Ecto neural progenitor cell (in vitro differentiated cells): ENCODE data around the gene CDH23.

Experiments
- DNase-seq: peaks from one replicate; pipeline ENCODE4 v3.0.0-alpha.2; 2018; ENCODE audit warnings: low spot score

CDH23 gene

DNA sequence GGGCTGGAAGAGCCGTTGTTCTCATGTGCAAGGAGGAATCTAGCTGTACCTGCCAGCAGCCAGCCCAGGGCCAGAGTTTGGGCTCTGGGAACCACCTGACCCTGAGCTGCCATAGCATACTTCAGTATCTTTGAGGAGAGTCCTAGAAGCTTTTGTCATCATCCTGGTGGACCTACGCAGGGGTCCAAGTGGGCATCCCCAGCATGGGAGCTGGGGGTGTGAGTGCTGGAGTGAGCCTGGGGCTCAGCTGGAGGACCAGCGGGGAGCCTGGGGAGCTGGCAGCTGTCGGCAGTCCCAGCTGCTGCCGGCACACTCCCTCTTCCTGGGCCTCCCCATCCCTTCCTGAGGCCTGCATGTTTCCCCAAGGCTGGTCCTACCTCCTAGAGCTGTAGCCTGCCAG lies 290.4 kb downstream of the CDH23 start:
- no peak for DNase-seq

DNA sequence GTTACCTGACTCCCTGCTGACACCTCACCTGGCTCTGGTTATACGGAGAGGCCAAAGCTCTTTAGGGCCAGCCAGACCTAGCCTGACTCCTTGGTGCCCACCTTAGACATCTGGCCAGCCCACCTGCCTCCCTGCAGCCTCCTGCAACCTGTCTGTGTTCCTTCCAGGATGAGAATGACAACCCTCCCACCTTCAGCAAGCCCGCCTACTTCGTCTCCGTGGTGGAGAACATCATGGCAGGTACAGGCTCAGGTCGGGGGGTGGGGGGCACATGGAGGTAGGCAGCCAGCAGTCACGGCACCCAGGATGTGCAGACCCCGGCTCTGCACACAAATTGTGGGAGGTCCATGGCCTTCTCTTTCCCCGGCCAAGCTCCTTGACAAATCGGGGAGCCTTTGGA lies 290.8 kb downstream of the CDH23 start:
- no peak for DNase-seq

DNA sequence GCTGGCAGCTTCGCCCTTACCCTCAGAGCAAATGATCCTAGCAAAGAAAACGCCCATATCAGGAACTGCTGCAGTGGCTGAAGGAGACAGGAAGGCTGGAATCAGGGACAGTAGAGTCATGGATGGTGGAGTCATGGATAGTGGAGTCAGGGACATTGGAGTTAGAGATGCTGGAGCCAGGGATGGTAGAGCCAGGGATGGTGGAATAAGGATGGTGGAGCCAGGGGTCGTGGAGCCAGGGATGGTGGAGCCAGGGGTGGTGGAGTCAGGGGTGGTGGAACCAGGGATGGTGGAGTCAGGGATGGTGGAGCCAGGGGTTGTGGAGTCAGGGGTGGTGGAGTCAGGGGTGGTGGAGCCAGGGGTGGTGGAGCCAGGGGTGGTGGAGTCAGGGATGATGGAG lies 291.5 kb downstream of the CDH23 start:
- DNase-seq: no peak

DNA sequence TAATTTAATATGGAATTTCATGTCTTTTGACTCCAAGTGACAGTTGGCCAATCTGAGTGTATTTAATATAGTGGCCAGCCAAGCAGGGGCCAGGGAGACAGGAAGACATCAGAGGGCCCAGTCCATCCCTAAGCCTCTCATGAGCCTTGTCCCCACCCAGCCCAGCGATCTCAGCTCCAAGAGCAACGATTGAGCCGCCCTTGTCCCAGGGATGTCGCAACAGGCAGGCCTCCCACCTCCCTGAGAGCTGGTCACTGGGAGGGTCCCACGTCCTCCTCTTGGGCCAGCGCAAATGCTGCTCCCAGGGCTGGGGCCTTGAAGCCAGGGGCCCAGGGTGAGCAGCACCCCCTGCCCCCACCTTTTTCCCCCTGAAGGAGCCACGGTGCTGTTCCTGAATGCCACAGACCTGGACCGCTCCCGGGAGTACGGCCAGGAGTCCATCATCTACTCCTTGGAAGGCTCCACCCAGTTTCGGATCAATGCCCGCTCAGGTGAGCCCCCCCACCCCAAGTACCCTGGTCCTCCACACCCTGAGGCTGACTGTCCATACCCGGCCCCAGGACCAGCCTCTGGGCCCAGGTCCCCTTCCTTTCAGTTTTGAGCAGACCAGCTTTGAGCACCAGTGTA lies 293.5 kb downstream of the CDH23 start:
- DNase-seq: no peak

DNA sequence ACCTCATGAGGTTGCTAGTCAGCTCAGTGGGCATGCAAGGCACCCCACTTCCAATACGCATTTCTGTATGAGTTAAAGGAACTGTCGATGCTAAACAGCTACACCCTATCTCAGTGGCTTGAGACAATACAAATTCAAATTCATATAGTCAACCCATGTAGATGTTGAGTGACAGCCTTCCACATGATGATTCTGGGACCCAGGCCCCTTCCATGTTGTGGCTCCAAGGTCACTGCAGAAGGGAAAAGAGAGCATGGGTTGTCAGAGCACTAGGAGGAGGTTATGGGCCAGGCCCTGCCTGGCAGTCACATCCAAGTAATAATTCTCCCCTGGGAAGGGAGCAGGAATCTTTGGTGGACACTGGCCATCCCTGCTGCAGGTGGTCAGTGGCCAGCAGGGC lies 294.7 kb downstream of the CDH23 start:
- DNase-seq: no peak

DNA sequence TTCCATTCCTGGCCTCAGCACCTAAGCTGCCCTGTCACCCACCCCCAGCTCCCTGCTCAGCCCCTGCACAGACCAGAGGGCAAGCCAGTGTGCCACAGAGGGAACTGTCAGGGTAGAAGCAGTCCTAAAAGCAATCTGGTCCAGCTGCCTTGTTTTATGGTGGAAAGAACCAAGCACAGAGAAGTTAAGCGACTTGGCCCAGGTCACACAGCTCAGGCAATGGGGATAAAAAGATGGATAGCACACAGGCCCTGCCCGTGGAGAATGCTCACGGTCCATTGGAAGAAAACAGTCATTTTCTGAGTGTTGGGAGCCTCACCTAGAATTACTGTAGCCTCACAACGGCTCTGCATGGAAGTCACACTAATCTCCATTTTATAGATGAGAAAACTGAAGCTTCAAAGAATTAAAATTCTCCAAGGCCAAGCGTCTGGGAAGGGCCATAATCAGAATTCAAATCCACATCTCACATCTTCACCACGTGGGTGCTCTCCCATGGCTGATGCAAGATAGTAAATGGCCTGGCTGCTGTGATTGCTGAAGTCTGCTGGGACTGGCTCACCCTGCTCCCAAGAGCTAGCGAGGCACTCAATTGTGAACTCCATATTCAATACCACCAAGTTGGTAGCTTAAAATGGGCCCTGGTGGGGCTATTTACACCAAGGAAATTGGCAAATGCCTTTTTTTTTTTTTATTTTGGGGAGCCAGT lies 296.0 kb downstream of the CDH23 start:
- no peak for DNase-seq

DNA sequence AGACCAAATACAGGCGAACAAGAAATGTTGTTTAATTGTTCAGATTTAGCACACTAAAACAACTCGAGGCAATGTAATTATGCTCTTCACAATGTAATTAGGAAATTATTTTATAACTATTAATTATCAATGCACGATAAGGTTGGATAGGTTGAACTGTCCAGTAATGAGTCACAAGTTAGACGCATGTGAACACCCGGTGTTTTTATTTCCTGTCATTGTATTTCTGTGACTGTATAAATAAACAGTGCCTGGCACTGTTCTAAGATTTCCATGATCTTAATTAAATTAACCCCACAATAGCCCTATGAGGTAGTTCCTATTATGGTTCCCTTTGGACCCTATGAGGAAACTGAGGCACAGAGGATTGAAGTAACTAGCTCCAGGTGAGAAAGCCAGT lies 296.7 kb downstream of the CDH23 start:
- DNase-seq: no peak

DNA sequence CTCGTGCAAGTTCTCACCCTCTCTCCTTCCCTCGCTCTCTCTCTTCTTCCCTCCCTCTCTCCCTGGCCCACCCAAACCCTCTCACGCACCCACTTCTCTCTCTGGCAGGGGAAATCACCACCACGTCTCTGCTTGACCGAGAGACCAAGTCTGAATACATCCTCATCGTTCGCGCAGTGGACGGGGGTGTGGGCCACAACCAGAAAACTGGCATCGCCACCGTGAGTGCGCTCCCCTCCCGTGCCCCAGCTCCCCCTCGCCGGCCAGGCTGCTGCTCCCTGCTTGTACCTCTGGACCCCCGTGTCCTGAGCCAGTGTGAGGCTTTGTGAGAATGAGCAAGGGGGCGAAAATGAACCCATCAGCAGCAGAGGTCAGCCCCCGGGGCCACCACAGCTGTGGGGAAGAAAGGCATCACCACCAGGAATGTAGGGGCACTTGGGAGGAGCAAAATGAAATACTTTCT lies 297.4 kb downstream of the CDH23 start:
- no peak for DNase-seq

DNA sequence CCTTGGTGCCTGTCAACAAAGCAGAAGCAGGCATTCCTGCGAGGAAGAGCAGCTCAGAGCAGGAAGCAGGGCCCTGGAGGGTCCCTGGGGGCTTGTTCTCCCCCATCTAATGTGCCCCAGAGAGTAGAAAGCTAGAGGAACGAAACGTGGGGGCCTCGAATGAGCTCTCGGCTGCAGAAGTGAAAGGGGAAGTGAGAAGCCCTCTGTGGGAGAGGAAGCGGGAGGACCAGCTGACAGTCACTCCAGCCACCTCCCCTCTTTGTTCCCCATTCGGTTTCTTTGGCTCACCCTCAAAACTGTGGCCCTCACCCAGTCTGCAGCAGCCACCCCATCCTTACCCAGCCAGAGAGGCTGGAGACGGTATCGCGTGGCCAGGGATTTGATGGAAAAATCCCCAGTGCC lies 297.8 kb downstream of the CDH23 start:
- DNase-seq: no peak

DNA sequence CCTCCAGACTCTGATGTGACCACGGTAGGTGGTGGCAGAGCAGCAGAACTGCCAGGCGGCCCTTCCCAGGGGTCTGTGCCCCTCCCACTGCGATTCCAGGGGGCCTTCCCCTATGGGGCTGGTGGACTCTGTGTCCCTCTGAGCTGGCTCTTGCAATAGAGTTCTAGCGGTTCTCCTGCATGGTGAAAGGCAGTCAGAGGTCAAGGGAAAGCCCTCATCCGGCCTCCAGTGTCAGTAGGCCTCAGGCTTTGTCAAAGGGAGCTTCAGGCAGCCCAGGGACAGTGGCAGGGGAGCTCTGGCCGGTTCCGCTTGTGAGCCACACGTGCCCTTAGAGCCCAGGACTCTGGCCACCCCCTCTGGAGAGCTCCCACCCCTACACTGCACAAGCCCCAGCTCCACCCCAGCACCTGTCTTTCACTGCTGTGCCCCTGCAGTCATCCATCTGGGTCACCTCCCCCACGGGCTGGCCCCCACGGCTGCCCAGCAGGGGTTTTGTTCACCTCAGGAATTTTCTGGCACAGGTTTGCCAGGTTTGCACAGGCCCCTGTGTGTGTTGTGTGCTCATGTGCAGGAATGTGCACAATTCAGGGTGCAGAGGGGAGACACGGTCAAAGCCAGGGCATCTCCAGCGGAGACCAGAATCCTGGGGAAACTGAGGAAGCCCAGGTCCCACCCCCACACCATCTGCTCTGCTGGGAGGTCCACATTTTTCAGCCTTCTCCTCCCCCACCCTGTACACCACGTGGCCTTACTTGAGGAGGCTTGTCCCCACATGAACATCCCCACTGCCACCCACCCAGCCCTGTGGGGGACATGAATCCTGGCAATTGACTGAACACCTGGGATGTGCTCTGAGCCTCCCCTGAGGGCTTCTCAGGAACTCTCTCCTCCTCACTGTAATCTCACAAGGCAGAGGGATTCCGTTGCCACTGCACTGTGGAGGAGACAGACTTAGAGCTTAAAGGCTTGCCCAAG lies 299.1 kb downstream of the CDH23 start:
- DNase-seq: no peak

DNA sequence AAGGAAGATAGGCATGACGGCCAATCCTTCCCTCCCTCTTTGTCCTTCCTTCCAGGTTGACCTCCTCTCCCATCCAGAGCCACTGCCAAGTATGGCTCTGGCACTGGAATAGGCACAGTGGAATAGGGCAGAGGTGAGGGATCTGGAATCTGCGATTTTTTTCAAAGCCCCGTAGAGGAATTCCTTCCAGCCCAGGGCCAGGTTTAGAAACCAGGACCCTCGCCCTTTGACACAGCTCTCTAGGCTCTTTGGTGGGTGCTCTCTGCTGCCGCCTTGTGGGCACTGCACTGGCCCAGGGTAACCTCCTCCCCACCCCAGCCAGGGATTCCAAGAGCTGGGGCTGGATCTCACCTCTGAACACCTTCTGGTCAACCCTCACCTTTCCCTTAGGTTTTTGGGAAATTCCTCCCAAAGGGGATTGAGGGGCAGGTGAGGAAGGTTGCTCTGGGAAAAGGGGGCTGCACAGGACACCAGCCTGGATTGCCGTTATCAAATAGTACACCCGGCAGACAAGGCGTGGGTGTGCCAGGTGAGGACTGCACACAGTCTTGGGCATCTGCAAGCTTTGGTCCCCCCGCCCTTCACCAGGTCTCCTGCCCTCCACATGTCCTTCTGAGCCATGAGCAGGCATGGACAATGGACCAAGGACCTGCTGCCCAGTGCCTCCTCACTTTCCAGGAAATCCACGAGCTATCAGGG lies 300.1 kb downstream of the CDH23 start:
- peak; percentile 87 for DNase-seq

DNA sequence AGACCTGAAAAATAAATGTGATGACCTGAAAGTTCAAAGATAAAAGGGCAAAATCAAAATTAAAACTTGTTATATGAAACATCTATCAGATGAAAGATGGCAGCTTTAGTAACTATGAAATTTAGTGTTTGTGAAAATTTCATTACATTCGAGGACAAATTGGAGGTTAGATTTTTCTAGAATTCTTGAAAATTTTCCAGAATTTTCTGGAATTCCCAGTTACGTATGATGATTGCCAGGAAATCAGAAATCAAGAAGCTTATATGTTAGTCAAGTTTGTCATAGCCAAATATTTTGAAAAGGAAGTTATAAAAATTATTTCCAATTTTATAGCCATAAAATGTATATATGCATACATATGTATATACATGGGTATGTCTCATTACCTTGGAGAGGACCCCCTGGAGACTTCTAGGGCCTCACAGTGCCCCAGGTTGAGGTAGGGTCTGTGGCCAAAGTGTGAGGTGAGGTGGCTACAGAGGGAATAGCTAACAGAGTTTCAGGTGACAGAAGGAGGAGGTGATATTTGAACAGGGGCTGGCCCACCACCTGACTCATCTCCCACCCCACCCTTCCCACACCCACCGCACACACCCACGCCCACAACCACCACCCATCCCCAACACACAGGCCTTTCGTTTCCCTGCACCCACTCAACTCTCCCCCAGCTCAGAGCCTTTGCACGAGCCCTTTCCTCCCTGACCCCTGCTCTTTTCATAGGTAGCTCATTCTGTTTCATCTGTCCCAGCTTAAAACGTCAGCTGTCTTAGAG lies 301.4 kb downstream of the CDH23 start:
- no peak for DNase-seq

DNA sequence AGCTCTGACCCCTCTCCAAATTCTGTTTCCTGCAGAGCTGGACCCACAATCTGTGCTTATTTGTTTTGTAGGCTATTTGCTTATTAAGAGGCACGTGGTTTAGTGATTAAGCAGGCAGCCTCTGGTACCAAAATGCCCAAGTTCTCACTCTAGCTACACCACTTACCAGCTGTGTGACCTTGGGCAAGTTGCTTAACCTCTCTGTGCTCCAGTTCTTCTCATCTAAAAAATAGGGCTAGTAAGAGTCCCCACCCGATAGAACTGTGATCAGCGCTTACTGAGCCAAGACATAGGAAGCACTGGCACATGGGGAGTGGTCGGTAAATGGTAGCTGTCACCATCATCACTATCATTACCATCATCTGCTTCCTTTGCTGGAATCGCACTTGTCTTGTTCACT lies 302.0 kb downstream of the CDH23 start:
- DNase-seq: no peak

DNA sequence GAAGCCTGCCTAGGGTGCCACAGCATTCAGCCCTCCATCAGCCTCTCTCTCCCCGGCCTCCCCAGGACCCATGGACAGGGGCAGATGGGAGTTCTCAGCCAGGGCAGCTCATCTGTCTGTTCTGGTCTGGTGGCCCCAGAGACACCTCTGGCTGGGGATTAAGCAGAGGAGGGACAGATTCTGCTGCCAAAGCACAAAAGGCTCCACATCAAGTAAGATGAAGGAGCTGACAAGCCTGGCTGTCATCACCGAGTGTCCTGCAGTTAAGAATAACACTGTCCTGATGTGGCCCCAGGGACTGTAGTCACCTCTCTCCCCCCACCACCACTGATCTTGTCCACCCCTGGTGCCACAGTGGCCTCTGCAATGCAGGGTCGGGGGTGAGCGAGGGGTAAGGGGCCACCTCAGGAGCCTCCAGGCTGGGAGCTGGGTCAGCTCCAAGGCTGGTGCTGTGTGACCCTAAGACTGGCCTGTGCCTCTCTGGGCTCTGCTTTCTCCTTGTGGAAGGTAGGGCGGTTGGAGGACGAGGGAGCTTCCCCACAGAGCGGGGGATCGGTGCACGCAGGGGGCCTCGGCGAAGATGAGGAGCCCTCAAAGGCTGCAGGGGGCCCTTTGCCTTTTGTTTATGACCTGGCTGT lies 304.1 kb downstream of the CDH23 start:
- no peak for DNase-seq

DNA sequence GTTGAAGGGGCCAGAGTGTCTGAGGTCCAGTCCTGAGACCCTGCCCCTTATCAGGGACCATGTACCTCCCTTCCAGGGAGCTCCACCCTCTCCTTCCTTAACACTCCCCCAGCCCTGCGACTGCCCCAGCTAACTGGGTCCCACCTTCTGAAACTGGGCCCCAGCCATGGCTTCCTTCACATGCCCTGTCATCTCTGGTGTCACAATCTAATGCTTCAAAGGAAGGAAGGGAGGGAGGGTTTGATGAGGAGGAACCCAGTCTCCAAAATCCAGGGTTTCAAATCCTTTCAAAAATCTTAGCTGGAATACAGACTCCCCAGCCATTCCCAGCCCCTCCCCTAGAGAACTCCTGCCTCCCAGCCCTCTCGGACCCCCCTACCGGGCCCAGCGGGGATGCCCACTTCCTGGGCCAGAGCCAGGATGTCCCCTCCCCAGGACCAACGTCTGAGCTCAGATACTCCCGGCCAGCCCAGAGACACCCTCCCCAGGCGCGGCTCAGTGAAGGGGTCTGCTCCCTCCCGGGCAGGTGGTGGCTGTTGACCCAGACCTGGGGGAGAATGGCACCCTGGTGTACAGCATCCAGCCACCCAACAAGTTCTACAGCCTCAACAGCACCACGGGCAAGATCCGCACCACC lies 304.9 kb downstream of the CDH23 start:
- DNase-seq: no peak

DNA sequence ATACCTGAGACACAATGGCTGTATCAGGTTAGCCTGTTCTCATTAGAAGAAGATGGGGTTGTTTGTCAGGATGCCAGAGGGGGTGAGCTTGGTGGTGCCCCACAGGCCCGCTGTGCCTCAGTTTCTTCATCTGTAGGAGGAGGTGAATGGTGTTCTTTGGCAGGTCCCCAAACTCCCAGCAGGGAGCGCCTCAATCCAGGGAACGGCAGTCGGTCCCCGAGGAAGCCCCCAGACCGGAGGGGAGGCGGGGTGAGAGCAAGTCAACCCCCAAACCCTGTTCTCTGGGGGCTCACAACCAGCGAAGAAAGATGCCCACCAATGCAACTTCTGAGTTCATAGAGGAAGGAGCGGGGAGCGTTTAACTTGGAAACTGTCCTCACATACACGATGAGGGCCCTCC lies 306.9 kb downstream of the CDH23 start:
- DNase-seq: no peak

DNA sequence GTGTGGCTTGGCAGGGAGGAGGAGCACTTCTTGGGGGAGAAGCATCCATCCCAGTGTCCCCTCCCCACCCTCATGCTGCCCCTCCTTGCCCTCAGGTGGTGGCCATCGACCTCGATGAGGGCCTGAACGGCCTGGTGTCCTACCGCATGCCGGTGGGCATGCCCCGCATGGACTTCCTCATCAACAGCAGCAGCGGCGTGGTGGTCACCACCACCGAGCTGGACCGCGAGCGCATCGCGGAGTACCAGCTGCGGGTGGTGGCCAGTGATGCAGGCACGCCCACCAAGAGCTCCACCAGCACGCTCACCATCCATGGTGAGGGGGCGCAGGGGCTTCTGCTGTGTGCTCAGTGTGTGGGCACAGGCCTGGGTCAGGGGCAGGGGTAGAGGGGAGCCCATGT lies 308.1 kb downstream of the CDH23 start:
- no peak for DNase-seq

DNA sequence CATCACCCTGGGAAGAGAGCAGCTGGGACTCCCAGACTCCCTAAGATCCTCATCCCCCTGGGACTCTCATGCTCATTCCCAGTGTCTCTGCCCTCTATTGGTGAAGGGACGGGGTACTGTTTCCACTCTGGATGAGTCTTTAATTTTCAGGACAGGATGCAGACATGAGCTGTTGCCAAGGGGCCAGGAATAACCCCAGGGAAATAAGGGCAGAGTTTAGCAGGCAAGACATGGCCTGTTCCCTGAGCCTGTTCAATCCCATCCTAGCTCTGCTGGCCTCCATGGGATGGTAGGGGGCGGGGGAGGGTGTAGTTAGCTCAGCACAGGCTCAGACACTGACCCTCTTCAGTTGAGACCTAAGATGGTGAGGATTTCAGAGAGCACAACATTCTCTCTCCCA lies 308.9 kb downstream of the CDH23 start:
- DNase-seq: no peak

DNA sequence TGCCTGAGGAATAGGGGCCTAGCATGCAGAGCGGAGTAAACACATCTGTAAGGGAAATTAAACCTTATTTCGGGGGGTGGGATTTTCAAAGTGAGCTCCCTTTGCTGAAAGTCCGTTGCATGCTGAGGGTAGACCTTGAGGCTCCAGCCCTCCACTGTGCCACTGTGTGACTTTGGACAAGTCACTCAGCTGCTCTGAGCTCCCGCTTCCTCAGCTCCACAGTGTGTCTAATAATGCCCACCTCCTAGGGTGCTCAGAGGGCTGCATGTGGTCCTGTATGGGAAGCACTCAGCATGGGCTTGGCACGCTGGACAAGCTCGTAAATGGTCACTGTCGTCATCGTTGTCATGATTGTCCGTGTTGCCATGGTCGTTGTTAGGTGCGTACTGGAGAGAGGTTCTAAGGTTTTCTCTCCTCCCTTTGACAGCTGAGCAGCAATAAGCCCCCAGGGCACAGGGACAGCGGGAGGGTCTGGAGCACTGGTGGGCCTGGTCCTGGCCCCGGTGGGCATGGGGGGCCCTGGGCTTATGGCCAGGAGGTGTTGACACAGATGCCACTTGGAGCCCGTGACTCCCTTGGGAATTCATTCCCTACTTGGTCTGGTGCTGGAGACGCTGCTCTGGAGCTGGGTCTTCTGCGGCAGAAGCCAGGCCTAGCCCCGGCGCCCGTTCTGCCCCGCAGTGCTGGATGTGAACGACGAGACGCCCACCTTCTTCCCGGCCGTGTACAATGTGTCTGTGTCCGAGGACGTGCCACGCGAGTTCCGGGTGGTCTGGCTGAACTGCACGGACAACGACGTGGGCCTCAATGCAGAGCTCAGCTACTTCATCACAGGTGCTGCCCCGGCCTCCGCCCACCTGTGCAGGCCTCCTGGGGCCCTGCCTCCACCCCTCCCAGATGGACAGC lies 309.7 kb downstream of the CDH23 start:
- no peak for DNase-seq
